ENCODE results near the gene SPATA20.

The SPATA20 gene

GRCh38 chr17:50547035-50547735, at the start of gene SPATA20:
TSS of gene SPATA20 (plus strand) at chr17:50547174. CDS start at chr17:50547209, 35 bp downstream.
- DNase-seq (ENCODE audit: low read depth in 3 of 3) = peak; percentile 75 to 82 (median 80)

GRCh38 chr17:50498021-50498874, 48.7 kb upstream of the SPATA20 start:
- DNase-seq (ENCODE audit: low read depth in 3 of 3) = no peak

GRCh38 chr17:50499270-50499669, 47.7 kb upstream of the SPATA20 start:
- DNase-seq (ENCODE audit: low read depth in 3 of 3) = no peak

GRCh38 chr17:50499721-50500120, 47.3 kb upstream of the SPATA20 start:
- no peak for DNase-seq (ENCODE audit: low read depth in 3 of 3)

GRCh38 chr17:50501054-50501453, 45.9 kb upstream of the SPATA20 start:
- DNase-seq (ENCODE audit: low read depth in 3 of 3) = no peak

GRCh38 chr17:50502301-50502990, 44.5 kb upstream of the SPATA20 start:
- DNase-seq (ENCODE audit: low read depth in 3 of 3) = no peak

- DNase-seq (ENCODE audit: low read depth in 3 of 3) = no peak
These were observed 41.3 kb upstream of the SPATA20 start for GRCh38 chr17:50505591-50506130.

GRCh38 chr17:50506298-50506697, 40.7 kb upstream of the SPATA20 start:
- no peak for DNase-seq (ENCODE audit: low read depth in 3 of 3)

GRCh38 chr17:50507871-50508572, 39.0 kb upstream of the SPATA20 start, which contains the start of gene MYCBPAP:
TSS of gene MYCBPAP (plus strand) at chr17:50508439. CDS start at chr17:50508675, 236 bp downstream.
- peak; percentile 57 to 71 (median 63) for DNase-seq (ENCODE audit: low read depth in 3 of 3)

- DNase-seq (ENCODE audit: low read depth in 3 of 3) = no peak
These were observed 38.2 kb upstream of the SPATA20 start for GRCh38 chr17:50508573-50509460.

GRCh38 chr17:50511058-50511457, 35.9 kb upstream of the SPATA20 start:
- peak in 2 of 3 donors; percentile 25 to 50 for DNase-seq (ENCODE audit: low read depth in 3 of 3)

GRCh38 chr17:50513495-50513894, 33.5 kb upstream of the SPATA20 start:
- DNase-seq (ENCODE audit: low read depth in 3 of 3) = no peak

GRCh38 chr17:50514388-50514787, 32.6 kb upstream of the SPATA20 start:
- no peak for DNase-seq (ENCODE audit: low read depth in 3 of 3)

- DNase-seq (ENCODE audit: low read depth in 3 of 3) = no peak
These were observed 31.9 kb upstream of the SPATA20 start for GRCh38 chr17:50514936-50515702.

GRCh38 chr17:50517011-50517410, 30.0 kb upstream of the SPATA20 start:
- DNase-seq (ENCODE audit: low read depth in 3 of 3) = no peak

GRCh38 chr17:50517504-50518383, 29.2 kb upstream of the SPATA20 start:
- no peak for DNase-seq (ENCODE audit: low read depth in 3 of 3)

- no peak for DNase-seq (ENCODE audit: low read depth in 3 of 3)
These were observed 28.5 kb upstream of the SPATA20 start for GRCh38 chr17:50518384-50519023.

All from stimulated activated CD4-positive, alpha-beta T cell treated with anti-CD3 and anti-CD28 coated beads, TNF-alpha, amount 100 ng/mL, for 48 hours (primary cell).